Omental fat pad (tissue), 4 donors: Measurements from ENCODE around the gene KRTAP10-11. TPM values are rescaled to one million over a fixed set of nuclear protein-coding genes. Genes with fewer than 3 reads are reported as not detected.
"Not testable (repeated sequence)": the region's sequence is repeated elsewhere in the genome, so short reads cannot be mapped to it uniquely, and the experiment has no call there.

ENCODE experiments used
- ATAC-seq: fragments of 150-250 bp; one replicate; pipeline ENCODE4 v1.9.1; 2016; ENCODE audit warnings: mild to moderate bottlenecking, moderate library complexity; ENCODE audit not compliant: low FRiP score
- DNase-seq: peaks from one replicate; pipeline ENCODE4 v3.0.0-alpha.2; 2019; ENCODE audit warnings: low spot score
- total RNA-seq, 4 donors: library from RNA; depleted of rRNA; stranded (reverse); fragments of >200 nt; gene quantifications; one replicate each; pipeline ENCODE4 v1.1.0, GENCODE V29; 2016
- TF ChIP-seq, protein P1 (sequence below), 3 donors: fragments of 450-650 bp; IDR thresholded peaks; one replicate each; pipeline ENCODE4 v1.5.1; 2016 to 2017; ENCODE audit warnings: antibody characterized with exemption in 3 of 3, mild to moderate bottlenecking in 3 of 3, moderate library complexity in 2 of 3

Gene KRTAP10-11, protein sequence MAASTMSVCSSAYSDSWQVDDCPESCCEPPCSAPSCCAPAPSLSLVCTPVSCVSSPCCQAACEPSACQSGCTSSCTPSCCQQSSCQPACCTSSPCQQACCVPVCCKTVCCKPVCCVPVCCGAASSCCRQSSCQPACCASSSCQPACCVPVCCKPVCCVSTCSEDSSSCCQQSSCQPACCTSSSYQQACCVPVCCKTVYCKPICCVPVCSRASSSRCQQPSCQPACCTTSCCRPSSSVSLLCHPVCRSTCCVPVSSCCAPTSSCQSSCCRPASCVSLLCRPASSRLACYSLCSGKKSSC
- not detected for total RNA-seq

DNA sequence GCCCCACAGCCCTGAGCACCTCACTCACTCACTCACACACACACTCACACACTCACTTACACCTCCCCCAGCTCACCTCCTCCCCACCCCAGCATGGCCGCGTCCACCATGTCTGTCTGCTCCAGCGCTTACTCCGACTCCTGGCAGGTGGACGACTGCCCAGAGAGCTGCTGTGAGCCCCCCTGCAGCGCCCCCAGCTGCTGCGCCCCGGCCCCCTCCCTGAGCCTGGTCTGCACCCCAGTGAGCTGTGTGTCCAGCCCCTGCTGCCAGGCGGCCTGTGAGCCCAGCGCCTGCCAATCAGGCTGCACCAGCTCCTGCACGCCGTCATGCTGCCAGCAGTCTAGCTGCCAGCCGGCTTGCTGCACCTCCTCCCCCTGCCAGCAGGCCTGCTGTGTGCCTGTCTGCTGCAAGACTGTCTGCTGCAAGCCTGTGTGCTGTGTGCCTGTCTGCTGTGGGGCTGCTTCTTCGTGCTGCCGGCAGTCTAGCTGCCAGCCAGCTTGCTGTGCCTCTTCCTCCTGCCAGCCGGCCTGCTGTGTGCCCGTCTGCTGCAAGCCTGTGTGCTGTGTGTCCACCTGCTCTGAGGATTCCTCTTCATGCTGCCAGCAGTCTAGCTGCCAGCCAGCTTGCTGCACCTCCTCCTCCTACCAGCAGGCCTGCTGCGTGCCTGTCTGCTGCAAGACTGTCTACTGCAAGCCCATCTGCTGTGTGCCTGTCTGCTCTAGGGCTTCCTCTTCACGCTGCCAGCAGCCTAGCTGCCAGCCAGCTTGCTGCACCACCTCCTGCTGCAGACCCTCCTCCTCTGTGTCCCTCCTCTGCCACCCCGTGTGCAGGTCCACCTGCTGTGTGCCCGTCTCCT lies at the start of gene KRTAP10-11:
KRTAP10-11 (plus strand) TSS at position 49 of the 856 bp plus-strand sequence; CDS start at position 94, 45 bp downstream.
- DNase-seq = not testable (repeated sequence)

GRCh38 chr21:44598061-44598460 lies 48.2 kb upstream of the KRTAP10-11 start:
- DNase-seq (no peak), ATAC-seq (no peak)
- TF ChIP-seq, protein P1, sequence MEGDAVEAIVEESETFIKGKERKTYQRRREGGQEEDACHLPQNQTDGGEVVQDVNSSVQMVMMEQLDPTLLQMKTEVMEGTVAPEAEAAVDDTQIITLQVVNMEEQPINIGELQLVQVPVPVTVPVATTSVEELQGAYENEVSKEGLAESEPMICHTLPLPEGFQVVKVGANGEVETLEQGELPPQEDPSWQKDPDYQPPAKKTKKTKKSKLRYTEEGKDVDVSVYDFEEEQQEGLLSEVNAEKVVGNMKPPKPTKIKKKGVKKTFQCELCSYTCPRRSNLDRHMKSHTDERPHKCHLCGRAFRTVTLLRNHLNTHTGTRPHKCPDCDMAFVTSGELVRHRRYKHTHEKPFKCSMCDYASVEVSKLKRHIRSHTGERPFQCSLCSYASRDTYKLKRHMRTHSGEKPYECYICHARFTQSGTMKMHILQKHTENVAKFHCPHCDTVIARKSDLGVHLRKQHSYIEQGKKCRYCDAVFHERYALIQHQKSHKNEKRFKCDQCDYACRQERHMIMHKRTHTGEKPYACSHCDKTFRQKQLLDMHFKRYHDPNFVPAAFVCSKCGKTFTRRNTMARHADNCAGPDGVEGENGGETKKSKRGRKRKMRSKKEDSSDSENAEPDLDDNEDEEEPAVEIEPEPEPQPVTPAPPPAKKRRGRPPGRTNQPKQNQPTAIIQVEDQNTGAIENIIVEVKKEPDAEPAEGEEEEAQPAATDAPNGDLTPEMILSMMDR (IDR thresholded peaks at IDR 0.05) = no peak

More for the DNA sequence above, at the start of gene KRTAP10-11:
- not testable (repeated sequence) for ATAC-seq

- TF ChIP-seq, protein P1 (IDR thresholded peaks at IDR 0.05) = no peak
- ATAC-seq = no peak
- DNase-seq = no peak
Measured at GRCh38 chr21:44599264-44600029, 46.8 kb upstream of the KRTAP10-11 start.

GRCh38 chr21:44600118-44600978 lies 45.9 kb upstream of the KRTAP10-11 start, which contains the start of gene KRTAP10-7:
KRTAP10-7 (plus strand) TSS chr21:44600597; CDS start chr21:44600622, 25 bp downstream.
- not testable (repeated sequence) for DNase-seq, ATAC-seq

DNA sequence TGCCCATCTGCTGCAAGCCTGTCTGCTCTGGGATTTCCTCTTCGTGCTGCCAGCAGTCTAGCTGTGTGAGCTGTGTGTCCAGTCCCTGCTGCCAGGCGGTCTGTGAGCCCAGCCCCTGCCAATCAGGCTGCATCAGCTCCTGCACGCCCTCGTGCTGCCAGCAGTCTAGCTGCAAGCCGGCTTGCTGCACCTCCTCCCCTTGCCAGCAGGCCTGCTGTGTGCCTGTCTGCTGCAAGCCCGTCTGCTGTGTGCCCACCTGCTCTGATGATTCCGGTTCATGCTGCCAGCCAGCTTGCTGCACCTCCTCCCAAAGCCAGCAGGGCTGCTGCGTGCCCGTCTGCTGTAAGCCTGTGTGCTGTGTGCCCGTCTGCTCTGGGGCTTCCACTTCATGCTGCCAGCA lies 45.1 kb upstream of the KRTAP10-11 start:
- not testable (repeated sequence) for DNase-seq, ATAC-seq

DNA sequence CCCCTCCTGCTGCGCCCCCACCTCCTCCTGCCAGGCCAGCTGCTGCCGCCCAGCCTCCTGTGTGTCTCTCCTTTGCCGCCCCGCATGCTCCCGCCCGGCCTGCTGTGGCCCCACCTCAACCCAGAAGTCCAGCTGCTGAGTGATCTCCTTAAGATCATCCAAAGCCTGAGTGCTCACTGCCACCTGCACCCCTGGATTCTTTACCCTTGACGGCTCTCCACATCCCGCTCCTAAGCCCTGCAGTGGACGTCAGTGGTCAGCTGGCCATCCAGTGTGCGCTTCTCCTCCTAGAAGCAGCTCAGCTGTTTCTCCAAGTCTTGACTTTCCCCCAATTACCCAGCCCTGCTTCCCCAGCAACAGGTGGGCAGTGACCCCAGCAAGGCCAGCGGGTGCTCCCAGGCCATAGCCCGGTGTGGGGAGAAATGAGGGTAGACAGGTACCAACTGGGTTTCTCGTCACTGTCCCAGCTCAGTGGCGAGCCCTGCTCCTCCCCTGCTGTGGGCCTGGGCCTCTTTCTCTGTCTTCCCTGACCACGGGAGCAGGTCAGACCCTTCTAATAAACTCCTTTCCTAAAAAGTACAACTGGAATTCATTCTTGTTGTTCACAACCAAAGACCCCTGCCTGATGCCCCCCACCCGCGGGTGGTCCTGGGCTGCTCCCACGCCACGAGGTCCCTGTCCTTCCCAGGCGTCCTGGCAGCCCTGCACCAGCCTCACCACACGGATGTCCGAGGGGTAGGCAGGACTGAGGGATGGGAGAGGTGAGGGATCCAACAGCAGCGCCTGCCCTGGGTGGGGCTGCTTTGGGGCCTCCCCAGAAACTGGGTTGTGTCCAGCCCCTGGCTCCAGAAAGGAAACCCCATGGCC lies 44.4 kb upstream of the KRTAP10-11 start:
- no peak for DNase-seq

GRCh38 chr21:44602463-44602850 lies 43.8 kb upstream of the KRTAP10-11 start:
- DNase-seq (no peak), ATAC-seq (no peak)
- TF ChIP-seq, protein P1 (IDR thresholded peaks at IDR 0.05) = no peak

More for the DNA sequence above, 44.4 kb upstream of the KRTAP10-11 start:
- ATAC-seq = no peak
- TF ChIP-seq, protein P1 (IDR thresholded peaks at IDR 0.05) = no peak
